Muscle of arm (tissue), 14 donors: ENCODE results near the gene PSMC6. TPM values are rescaled to one million over a fixed set of nuclear protein-coding genes. Genes with fewer than 3 reads are reported as not detected.

ENCODE experiments used
- DNase-seq: peaks from one replicate; pipeline ENCODE4 v3.0.0-alpha.2; 2013
- long read RNA-seq, 11 donors: transcript quantifications; one replicate each; lab custom pipeline, GENCODE V29; 2026
- polyA plus RNA-seq, 12 donors: library from polyadenylated mRNA; unstranded; fragments of 120-200 nt; gene quantifications; one replicate each; pipeline ENCODE4 v1.2.1, GENCODE V29; 2013; ENCODE audit not compliant: insufficient read length in 12 of 12

Gene PSMC6
- polyA plus RNA-seq = 100 to 1,000 TPM in 7 of 12 donors, 10 to 100 TPM in 4, not detected in 1; 66.7 to 134 (median 107) TPM
- long read RNA-seq, donor 1, transcript PSMC6-207 (5 exons, 1,037 nt) = minor isoform, 5 of 51 reads
- long read RNA-seq, donor 1, transcript PSMC6-217 (2 exons, 611 nt) = minor isoform, 6 of 51 reads
- long read RNA-seq, donor 1, transcript PSMC6-201 (14 exons, 2,188 nt) = major isoform, 36 of 51 reads
- long read RNA-seq, donor 1, partial matches to known transcripts = 0 of 51 reads
- long read RNA-seq, donor 1, other reads (novel, unspliced or antisense) = 0 of 51 reads
- long read RNA-seq, donor 2, transcript PSMC6-201 (14 exons, 2,188 nt) = major isoform, 62 of 70 reads
- long read RNA-seq, donor 2, transcript PSMC6-217 (2 exons, 611 nt) = minor isoform, 6 of 70 reads
- long read RNA-seq, donor 2, partial matches to known transcripts = 0 of 70 reads
- long read RNA-seq, donor 2, other reads (novel, unspliced or antisense) = 0 of 70 reads
- long read RNA-seq, donor 3, transcript PSMC6-201 (14 exons, 2,188 nt) = major isoform, 12 of 27 reads
- long read RNA-seq, donor 3, partial matches to known transcripts = 8 of 27 reads
- long read RNA-seq, donor 3, other reads (novel, unspliced or antisense) = 0 of 27 reads
- long read RNA-seq, donor 4, transcript PSMC6-201 (14 exons, 2,188 nt) = major isoform, 12 of 17 reads
- long read RNA-seq, donor 4, partial matches to known transcripts = 0 of 17 reads
- long read RNA-seq, donor 4, other reads (novel, unspliced or antisense) = 0 of 17 reads
- long read RNA-seq, donor 5, transcript PSMC6-201 (14 exons, 2,188 nt) = major isoform, 57 of 75 reads
- long read RNA-seq, donor 5, partial matches to known transcripts = 11 of 75 reads
- long read RNA-seq, donor 5, other reads (novel, unspliced or antisense) = 0 of 75 reads
- long read RNA-seq, donor 6, transcript PSMC6-201 (14 exons, 2,188 nt) = major isoform, 19 of 42 reads
- long read RNA-seq, donor 6, partial matches to known transcripts = 18 of 42 reads
- long read RNA-seq, donor 6, other reads (novel, unspliced or antisense) = 0 of 42 reads
- long read RNA-seq, donor 7, transcript PSMC6-201 (14 exons, 2,188 nt) = major isoform, 19 of 35 reads
- long read RNA-seq, donor 7, partial matches to known transcripts = 11 of 35 reads
- long read RNA-seq, donor 7, other reads (novel, unspliced or antisense) = 0 of 35 reads
- long read RNA-seq, donor 8, transcript PSMC6-217 (2 exons, 611 nt) = minor isoform, 5 of 64 reads
- long read RNA-seq, donor 8, transcript PSMC6-201 (14 exons, 2,188 nt) = major isoform, 53 of 64 reads
- long read RNA-seq, donor 8, partial matches to known transcripts = 5 of 64 reads
- long read RNA-seq, donor 8, other reads (novel, unspliced or antisense) = 0 of 64 reads
- long read RNA-seq, donor 9, transcript PSMC6-201 (14 exons, 2,188 nt) = major isoform, 25 of 42 reads
- long read RNA-seq, donor 9, partial matches to known transcripts = 14 of 42 reads
- long read RNA-seq, donor 9, other reads (novel, unspliced or antisense) = 0 of 42 reads
- long read RNA-seq, donor 10, transcript PSMC6-201 (14 exons, 2,188 nt) = major isoform, 40 of 45 reads
- long read RNA-seq, donor 10, partial matches to known transcripts = 0 of 45 reads
- long read RNA-seq, donor 10, other reads (novel, unspliced or antisense) = 0 of 45 reads
- long read RNA-seq, donor 11, transcript PSMC6-201 (14 exons, 2,188 nt) = major isoform, 35 of 37 reads
- long read RNA-seq, donor 11, partial matches to known transcripts = 0 of 37 reads
- long read RNA-seq, donor 11, other reads (novel, unspliced or antisense) = 0 of 37 reads

DNA sequence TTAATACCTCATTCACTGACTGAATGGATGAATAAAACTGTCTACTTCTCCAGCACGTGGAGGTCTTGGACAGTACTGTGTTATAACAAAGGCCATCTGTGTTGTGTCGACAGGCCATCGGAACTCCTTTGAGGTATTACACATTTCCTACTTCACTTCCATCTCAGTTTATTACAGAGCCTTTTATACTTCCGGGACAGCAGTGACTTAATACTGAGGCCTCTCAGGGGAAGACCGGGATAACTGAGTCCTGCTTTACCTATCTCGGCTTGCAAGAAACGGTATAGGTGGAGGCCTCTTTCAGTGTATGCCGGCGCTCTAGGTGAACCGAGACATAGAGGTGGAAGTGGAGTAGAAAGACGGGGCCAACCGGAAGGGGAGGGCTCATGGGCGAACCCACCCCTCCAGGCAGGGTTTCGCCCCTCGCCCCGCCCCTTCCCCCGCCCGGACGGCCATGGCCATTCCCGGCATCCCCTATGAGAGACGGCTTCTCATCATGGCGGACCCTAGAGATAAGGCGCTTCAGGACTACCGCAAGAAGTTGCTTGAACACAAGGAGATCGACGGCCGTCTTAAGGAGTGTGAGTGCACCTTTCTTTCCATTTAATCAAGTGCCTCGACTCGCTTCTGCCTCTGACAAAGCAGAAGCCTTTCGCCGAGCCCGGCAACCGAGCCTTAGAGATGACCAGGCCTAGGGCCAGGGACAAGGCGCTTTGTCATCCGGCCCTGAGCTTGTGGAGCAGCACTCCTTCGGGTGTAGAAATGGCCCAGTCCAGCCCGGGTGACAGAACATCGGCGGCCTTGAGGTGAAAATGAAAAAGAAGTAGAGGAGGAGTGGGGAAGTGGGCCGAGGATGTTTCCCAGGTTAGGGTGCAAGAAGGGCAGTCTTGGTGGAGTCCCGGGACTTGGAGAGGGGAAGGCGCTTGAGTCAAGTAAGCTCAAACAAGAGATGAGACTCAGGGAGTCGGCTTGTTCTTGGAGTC is at the start of gene PSMC6:
TSS of gene PSMC6 (plus strand) at position 477 of the 983 bp plus-strand sequence. CDS start at position 497, 20 bp downstream.
- peak; percentile 96 for DNase-seq

DNA sequence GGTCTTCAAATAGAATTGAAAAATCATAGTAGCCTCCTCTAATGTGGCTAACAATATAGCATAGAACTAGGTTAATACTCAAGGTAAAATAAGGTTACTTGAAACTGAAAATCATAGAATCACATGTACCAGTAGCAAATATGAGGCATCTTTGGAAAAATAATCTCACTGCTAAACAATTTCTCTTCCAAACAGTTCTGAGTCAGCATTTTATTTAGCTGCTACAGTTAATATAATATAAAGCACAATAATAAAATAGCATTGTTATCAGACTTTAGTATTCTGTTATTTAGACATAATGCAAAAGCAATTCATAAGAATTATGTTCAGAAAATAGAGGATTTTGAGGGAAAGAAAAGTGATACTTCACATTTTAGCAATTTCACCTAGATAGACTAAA is 46.7 kb upstream of the PSMC6 start:
- DNase-seq = no peak

DNA sequence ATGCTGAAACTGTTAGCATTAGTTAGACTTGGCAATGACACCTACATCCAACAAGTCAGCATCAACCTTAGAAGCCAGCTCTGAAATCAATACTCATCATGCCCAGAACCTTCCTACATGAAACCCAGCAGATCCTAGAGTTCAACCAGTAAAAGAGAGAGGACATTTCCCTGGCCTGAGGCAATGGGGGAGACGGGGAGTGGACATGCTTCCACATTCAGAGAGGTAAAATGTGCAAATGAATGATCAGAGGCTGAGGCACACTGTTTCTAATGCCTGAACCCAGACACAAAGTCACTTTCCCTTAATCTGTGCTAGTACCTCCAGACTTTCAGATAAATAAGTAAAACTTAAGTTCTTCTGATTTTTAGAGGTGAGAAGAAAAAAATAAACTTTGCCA is 46.2 kb upstream of the PSMC6 start:
- DNase-seq = no peak

DNA sequence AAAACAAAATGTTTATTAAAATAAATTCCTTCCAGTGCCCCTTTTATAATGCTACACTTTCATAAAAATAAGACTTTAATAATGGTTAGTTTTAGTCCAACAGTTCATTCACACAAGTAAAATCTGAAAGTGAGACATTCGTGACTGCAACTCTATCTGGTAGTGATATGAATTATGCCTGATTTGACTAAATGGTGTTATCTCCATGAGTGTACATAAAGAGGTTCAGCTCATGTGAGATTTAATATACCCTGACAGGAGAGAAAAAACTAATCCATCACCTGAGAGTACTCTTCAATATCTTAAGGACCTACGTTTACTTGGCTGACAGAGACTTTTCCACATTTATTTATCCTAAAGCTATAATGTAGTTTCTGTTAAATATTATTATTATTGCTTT is 45.7 kb upstream of the PSMC6 start:
- no peak for DNase-seq

DNA sequence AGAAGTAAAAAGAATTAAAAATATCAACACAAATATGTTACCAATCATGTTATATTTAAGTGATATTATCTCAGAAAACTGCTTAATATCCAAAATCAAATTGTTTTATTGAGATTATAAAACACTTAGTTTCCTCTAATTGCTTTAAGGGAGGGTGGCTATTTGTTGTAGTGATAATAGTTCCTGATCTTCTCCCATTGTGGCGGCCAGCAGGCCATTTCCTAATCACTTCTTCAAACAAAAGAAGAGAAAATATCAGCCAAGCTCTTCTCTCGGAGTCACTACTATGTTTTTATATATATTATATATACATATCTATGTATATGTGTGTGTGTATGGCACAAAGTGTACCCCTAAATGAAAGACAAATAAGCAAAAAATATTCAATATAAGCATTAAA is 43.1 kb upstream of the PSMC6 start:
- DNase-seq = no peak

DNA sequence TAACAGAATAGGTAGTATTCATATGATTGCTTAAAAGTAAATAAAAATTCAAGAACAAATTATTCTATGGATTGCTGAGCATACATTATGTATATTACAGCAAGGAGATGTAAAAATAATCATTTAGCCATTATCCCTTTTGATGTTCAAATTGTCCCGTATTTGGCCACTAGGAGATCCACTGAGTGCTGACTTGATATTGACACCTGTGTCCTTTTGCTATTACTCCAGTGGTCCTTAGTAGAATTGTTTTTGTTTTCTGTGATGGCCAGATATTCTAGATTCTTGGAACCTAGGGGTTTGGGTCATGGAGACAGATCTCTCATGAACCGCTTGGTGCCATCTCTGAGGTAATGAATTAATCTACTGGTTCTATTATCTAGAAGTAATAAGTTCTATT is 28.4 kb upstream of the PSMC6 start:
- no peak for DNase-seq

DNA sequence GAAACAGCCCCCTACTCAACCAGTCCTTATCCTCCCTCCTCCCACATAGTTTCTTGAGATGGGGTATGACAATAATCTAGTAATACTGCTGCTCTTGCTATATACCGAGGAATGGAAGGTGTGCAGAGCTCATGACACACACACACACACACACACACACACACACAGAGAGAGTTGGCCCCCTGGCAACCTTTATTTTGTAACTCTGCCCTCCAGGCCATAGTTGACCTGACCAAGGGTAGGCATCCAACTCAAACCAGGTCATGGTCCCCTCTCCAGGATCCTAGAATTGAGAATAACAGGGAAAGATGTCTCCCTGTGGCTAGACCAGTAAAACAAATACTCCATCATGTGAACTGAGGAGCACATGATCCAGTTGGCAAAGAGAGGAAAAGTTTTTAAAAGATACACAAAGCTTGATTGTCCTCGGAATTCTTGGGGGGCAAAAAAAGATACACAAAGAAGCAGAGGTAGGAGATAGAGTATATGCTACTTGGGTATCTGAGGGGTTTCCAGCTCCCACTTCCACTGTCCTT is 22.9 kb upstream of the PSMC6 start:
- no peak for DNase-seq

DNA sequence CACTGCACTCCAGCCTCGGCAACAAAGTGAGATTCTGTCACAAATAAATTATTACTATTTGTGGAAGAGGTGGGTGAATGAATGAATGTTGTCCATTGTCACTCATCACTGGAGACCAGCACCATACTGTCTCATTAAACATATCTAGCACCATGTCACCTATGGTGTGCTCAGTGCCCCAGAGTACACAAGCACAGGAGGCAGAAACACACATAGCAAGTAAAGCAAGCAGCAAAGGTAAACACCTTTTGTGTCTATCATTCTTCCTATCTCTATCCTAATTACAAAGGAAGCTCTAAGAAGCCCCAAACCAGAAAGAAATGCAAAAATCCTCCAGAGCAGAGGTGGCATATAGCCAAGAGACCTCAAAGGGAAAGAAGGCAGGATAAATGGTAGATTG is 20.8 kb upstream of the PSMC6 start:
- DNase-seq = no peak

DNA sequence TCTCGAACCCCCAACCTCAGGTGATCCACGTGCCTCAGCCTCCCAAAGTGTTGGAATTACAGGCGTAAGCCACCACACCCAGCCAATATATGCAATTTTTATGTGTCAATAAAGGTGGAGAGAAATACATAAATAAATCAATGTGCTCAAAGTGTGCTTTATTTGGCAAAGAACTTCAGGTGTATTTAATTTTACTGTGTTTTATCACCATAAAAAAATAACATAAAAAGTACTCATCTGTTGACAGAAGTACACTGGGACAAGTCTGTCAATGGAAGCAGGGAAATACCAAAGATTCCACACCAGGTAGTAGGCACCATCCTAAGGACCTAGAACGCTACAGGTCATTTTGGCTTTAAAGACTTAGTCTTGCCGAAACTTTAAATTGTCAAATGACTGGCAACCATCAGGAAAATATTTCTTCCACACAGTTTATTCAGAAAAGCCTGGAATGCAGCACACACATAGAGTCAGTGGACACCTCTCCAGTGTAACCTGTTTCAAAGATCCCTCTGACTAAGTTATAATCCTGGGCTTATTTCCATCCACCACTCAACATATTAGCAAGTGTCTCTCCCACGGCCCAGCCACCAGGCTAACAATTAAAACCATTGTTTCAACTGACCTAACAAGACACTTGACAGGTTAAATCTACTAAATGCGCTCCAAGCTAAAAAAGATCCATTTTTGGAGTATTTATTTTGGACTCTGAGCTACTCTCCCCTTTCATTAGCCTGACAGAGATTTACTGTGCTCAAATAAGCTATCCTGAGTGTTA is 15.8 kb upstream of the PSMC6 start:
- no peak for DNase-seq

DNA sequence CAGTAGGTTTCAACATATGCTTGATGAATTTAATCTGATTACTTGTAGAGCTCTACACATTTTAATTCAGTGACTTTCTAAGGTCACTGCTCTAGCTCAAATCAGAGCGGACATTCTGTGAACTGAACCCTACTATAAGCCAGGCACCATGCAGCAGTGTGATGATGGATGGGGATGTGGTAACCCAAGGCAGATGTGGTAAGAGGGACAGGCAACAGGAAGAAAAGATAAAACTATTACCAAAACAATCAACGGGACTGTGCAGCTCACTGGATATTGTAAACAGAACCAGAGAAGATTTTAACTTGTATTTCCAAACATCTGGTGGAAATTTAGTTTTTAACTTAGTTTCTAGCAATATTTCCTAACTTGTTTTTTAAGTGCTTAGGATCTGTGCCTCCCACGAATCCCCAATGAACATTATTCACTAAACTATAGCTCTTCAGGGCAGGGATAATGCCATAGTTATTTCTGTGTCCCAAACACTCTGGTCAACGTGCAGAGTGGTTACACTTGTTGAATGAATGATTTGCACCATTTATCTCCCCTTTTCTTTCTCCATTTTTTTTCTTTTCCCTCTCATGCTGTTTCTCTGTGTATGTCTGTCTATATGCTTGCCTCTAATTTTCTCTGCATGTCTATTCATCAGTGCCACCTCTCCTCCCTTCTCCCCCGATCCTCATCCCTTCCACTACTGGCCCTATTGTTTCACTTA is 14.6 kb upstream of the PSMC6 start:
- no peak for DNase-seq

DNA sequence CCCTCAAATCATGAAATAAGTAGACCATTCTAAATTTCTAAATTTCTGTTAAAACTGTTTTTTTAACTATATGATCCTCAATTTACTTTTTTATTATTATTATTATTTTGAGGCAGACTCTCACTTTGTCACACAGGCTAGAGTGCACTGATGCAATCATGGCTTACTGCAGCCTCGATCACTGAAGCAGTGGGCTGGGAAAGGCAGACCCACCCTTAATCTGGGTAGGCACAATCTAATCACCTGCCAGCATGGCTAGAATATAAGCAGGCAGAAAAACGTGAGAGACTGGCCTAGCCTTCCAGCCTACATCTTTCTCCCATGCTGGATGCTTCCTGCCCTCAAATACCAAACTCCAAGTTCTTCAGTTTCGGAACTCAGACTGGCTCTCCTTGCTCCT is 14.0 kb upstream of the PSMC6 start:
- no peak for DNase-seq

DNA sequence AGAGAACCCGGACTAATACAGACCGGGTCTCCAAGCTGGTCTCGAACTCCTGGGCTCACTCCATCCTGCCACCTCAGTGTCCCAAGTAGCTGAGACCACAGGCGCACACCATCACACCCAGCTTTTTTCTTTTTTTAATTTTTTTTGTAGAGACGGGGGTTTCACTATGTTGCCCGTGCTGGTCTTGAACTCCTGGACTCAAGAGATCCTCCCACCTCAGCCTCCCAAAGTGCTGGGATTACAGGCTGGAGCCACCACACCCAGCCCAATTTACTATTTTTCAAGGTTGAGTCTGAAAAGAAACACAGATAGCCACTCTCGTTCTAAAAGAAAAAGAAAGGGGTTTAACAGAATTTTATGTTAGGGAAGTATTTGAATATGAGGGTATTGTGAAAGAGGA is 13.5 kb upstream of the PSMC6 start:
- no peak for DNase-seq

DNA sequence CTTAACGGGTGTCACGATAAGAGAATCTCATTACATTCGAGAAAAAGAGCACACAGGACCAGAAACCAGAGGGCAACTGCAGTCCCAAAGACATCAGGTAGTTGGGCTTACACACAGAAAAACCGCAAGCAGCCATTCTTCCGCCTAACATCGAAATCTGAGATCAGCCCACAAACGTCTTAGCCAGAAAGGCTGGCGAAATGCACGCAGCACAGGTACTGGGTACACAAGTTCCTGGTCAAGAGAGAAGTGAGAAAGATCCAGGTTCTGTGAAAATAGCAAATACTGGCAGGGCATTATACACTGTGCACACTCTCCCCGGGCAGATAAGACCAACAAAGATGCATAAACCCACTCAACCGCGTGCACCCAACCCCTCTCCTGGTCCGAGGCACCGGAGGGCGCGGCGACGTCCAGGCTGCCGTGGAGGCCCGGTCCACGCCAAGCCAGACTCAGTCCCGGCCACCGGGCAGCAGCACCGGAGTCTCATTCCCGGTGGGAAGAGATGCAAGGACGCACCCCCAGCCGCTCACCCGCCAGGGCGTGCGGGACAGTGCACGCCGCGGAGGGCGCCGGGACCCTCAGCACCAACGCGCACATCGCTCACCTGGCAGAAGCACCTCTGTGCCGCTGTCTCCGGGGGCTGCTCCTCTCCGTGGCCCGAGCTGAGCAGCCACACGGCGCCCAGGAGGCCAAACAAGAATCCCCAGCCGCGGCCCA is 12.1 kb upstream of the PSMC6 start:
- DNase-seq = peak; percentile 35

DNA sequence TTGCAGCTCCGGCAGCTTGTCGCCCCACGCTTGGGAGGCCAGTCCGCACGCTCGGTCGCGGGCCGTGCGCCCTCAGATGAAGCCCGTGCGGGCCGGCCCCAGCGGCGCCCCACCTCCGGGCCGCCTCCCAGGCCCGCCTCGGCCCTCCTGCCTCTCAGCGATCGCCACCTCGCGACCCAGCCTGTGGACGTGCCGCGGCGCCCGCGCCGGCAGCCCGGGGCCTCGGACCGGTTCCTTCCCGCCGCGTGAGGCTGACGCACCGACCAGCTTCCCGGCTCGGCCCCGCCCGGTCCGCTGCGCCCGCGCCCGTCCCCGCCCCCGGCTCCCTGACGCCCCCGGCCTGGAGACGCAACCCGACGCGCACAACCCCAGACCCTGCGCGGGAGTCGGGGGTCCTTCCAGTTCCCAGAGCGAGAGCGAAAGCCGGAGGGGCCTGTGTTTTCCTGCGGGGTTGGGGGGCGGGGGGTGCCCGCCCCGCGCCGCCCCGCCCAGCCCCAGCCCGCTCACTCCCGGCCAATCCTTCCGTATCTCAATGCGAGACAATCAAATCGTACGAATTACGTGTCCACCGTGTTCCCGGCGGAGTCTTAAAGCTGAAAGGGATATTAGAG is 11.4 kb upstream of the PSMC6 start, which contains the start of gene ERO1A:
TSS of gene ERO1A (minus strand) at position 78 of the 611 bp plus-strand sequence. CDS start at position 1, 77 bp downstream.
- DNase-seq = peak; percentile 66

DNA sequence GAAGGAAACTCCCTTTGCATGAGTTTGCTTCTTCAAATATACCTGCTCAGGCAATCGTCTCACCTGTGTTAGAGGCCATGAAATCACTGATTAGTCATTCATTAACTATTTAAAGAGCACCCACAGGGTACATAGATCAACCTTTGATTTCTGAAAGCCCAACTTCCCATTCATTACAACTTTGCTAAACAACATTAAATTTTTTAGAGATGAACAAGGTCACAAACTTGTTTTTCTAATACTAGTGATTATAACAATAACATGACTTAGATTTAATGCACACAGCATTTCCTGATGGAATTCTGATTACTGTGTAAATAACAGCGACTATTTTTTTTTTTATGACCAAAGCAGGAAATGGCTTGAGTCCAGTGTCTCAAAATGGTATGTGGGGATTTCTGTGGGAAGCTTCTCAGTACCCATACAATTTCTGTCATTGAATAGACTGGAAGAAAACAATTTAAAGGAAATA is 6.3 kb upstream of the PSMC6 start:
- DNase-seq = no peak

DNA sequence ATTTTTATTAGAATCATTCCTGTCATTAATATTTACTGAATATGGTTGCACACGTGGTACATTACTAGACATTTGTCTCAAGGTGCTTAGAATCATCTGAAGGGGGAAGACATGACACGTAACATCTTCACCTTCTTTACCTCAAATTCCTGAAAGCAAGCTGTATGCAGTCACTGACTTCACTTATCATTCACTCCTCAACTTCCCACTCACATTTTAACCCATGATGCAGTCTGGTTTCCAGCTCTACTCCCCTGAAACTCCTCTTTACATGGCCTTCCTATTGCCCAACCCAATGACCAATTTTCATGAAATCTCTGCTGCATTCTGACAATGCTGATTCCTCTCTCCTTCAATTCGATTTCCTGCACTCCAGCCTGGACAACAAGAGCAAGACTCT is 5.8 kb upstream of the PSMC6 start:
- DNase-seq = no peak
